ENCODE results near the gene PIAS4. TPM values are rescaled to one million over a fixed set of nuclear protein-coding genes. Genes with fewer than 3 reads are reported as not detected.
"Not testable (repeated sequence)": the region's sequence is repeated elsewhere in the genome, so short reads cannot be mapped to it uniquely, and the experiment has no call there.

PIAS4 gene
- total and polyA plus RNA-seq, 5 donors from 2014 or later = 4.1 to 25.4 (median 4.6) TPM

GRCh38 chr19:3998667-3999412, 8.7 kb upstream of the PIAS4 start:
- not testable (repeated sequence) for H3K4me1 ChIP-seq (ENCODE audit: control insufficient read depth, insufficient read depth, low read length, poor library complexity, severe bottlenecking); ATAC-seq (ENCODE audit: low read depth in 2 of 2); H3K4me3 ChIP-seq (ENCODE audit: low read depth, low read length); H3K4me3 Mint-ChIP-seq; H3K36me3 ChIP-seq (ENCODE audit: control insufficient read depth, insufficient read depth, low read length); H3K27ac ChIP-seq (ENCODE audit: insufficient read depth, low read length, poor library complexity, severe bottlenecking); H3K27ac Mint-ChIP-seq; H3K27me3 ChIP-seq (ENCODE audit: control insufficient read depth, insufficient read depth, low read length); DNase-seq; H3K4me1 Mint-ChIP-seq; H3K9me3 Mint-ChIP-seq; H3K27me3 Mint-ChIP-seq; H3K36me3 Mint-ChIP-seq; H3K9me3 ChIP-seq (ENCODE audit: control insufficient read depth in 2 of 2, low read length in 2 of 2)

GRCh38 chr19:4000798-4001197, 6.7 kb upstream of the PIAS4 start:
- H3K27ac ChIP-seq (ENCODE audit: insufficient read depth, low read length, poor library complexity, severe bottlenecking); DNase-seq; H3K36me3 ChIP-seq (ENCODE audit: control insufficient read depth, insufficient read depth, low read length); H3K27ac Mint-ChIP-seq; ATAC-seq (ENCODE audit: low read depth in 2 of 2); H3K4me3 ChIP-seq (ENCODE audit: low read depth, low read length); H3K27me3 Mint-ChIP-seq; H3K9me3 Mint-ChIP-seq; H3K9me3 ChIP-seq (ENCODE audit: control insufficient read depth in 2 of 2, low read length in 2 of 2); H3K36me3 Mint-ChIP-seq; H3K4me1 Mint-ChIP-seq; H3K4me3 Mint-ChIP-seq; H3K4me1 ChIP-seq (ENCODE audit: control insufficient read depth, insufficient read depth, low read length, poor library complexity, severe bottlenecking); H3K27me3 ChIP-seq (ENCODE audit: control insufficient read depth, insufficient read depth, low read length): not testable (repeated sequence)

DNA sequence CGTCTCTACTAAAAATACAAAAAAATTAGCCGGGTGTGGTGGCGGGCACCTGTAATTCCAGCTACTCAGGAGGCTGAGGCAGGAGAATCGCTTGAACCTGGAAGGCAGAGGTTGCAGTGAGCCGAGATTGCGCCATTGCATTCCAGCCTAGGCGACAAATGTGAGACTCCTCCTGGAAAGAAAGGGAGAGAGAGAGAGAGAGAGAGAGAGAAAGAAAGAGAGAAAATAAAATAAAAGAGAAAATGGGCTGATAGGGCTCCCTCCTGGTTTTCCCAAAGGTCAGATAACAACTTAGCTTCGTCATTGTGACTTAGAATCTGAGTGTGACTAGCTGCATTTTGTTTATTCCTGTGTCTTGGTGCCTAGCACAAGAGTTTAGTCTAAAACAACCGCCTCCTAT, 2.1 kb upstream of the PIAS4 start:
- not testable (repeated sequence) for H3K27me3 Mint-ChIP-seq; DNase-seq; H3K27ac Mint-ChIP-seq; H3K9me3 ChIP-seq (ENCODE audit: control insufficient read depth in 2 of 2, low read length in 2 of 2); ATAC-seq (ENCODE audit: low read depth in 2 of 2); H3K36me3 Mint-ChIP-seq; H3K27me3 ChIP-seq (ENCODE audit: control insufficient read depth, insufficient read depth, low read length); H3K9me3 Mint-ChIP-seq; H3K27ac ChIP-seq (ENCODE audit: insufficient read depth, low read length, poor library complexity, severe bottlenecking); H3K4me3 ChIP-seq (ENCODE audit: low read depth, low read length); H3K36me3 ChIP-seq (ENCODE audit: control insufficient read depth, insufficient read depth, low read length)
- Mint-ChIP-seq H3K4me3 (peak overlapping the region; percentile 67 to 91 (median 77)), H3K4me1 (peaks cover 0 to 28% (median 7%) of the 10 kb centered on the region in 4 donors)
- peaks cover 29% of the 10 kb centered on the region for H3K4me1 ChIP-seq (ENCODE audit: control insufficient read depth, insufficient read depth, low read length, poor library complexity, severe bottlenecking)

DNA sequence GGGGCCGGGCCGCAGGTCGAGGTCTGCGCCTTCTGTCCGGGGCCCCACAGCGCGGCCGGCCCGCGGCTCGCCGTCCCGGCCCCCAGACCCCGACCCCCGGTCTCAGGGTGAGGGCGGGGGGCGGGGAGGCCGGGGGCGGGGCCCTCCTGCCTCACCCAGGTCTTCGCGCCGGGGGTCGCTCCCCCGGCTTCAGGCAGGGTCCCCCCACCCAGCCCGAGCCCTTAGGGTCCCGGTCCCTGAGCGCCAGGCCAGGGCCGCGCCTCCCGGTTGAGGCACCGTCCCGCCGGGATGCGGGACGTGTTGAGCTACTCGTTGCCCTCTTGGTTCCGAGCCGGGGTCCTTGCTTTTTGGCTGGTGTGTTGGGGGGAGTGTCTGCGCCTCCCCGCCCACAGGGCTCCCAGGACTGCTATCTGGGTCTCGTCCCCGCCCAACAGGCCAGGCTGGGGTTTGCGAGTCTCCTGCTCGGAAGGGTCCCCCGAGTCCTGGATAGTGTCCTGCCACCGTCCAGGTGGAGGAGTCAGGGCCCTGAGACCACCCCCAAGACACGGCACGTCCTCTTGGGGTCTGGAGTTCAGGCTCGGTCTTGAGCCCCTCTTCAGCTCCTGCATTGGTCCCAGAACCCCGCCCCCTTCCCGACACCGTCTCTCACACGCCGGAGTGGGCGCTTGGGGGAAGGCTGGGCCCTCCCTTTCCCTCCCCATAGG, 452 bp downstream of the PIAS4 start:
- Histone ChIP-seq H3K36me3 (ENCODE audit: control insufficient read depth, insufficient read depth, low read length) (peaks cover 14% of the 10 kb centered on the region), H3K4me3 (ENCODE audit: low read depth, low read length) (peak overlapping the region; percentile 64), H3K4me1 (ENCODE audit: control insufficient read depth, insufficient read depth, low read length, poor library complexity, severe bottlenecking) (peaks cover 40% of the 10 kb centered on the region), H3K27me3 (ENCODE audit: control insufficient read depth, insufficient read depth, low read length) (no peaks in the 10 kb centered on the region), H3K27ac (ENCODE audit: insufficient read depth, low read length, poor library complexity, severe bottlenecking) (peak overlapping the region; percentile 33), H3K9me3 (ENCODE audit: control insufficient read depth in 2 of 2, low read length in 2 of 2) (no peaks in the 10 kb centered on the region)
- DNase-seq (peak in 2 of 3 donors; percentile 15 to 26), ATAC-seq (ENCODE audit: low read depth in 2 of 2) (peak in 1 of 2 donors; percentile 0)
- Mint-ChIP-seq H3K27me3 (no peaks in the 10 kb centered on the region), H3K9me3 (no peaks in the 10 kb centered on the region), H3K4me1 (peaks cover 0 to 42% (median 8%) of the 10 kb centered on the region in 4 donors), H3K4me3 (peak overlapping the region; percentile 89 to 95 (median 92)), H3K27ac (peak overlapping the region; percentile 83 to 93 (median 86)), H3K36me3 (peaks cover 3% of the 10 kb centered on the region)

DNA sequence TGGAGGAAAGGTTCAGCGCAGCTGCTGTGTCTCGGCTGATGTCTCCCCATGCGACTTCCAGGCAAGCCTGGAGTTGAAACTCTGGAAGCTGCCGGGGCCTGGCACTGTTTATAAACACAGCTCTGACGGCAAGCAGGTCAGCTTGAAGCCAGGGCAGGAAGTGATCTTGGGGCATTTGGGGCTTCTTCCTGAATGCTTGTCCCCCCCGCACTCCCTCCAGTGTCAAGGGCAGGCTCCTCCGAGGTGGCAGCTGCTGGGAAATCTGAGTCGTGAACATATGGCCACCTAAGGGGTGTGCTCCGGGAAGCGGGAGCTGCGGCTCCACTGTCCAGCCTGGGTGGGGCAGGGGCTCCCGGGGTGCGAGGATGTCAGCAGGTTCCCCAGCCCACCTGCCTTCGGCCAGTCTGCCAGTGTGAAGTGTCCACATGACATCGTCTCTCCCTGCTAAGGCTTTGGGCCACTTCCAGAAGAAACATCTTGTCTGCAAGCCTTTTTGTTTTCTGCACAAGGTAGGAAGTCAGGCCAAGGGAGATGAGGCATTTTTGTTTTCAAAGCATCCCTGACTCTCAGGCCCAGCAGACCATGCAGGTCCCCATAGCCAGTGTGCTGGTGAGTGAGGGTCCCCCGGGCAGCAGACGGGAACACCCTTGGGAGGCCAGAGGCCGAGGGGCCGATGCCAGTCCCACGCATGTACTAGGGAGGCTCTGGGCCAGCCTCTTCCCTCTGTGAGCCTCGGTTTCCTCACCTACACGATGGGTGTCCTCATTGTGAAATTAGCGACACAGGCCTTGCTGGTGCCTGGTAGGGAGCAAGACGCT, 2.7 kb downstream of the PIAS4 start:
- Mint-ChIP-seq H3K9me3 (no peaks in the 10 kb centered on the region), H3K4me1 (peaks cover 0 to 49% (median 8%) of the 10 kb centered on the region in 4 donors), H3K27ac (peak overlapping the region in 1 of 3 donors; percentile 43), H3K4me3 (peak overlapping the region; percentile 44 to 89 (median 72)), H3K36me3 (peaks cover 6% of the 10 kb centered on the region), H3K27me3 (no peaks in the 10 kb centered on the region)
- no peak for DNase-seq
- Histone ChIP-seq H3K27ac (ENCODE audit: insufficient read depth, low read length, poor library complexity, severe bottlenecking) (no peak overlapping the region), H3K27me3 (ENCODE audit: control insufficient read depth, insufficient read depth, low read length) (no peaks in the 10 kb centered on the region), H3K9me3 (ENCODE audit: control insufficient read depth in 2 of 2, low read length in 2 of 2) (no peaks in the 10 kb centered on the region), H3K4me1 (ENCODE audit: control insufficient read depth, insufficient read depth, low read length, poor library complexity, severe bottlenecking) (peaks cover 48% of the 10 kb centered on the region), H3K4me3 (ENCODE audit: low read depth, low read length) (no peak overlapping the region), H3K36me3 (ENCODE audit: control insufficient read depth, insufficient read depth, low read length) (peaks cover 28% of the 10 kb centered on the region)
- no peak for ATAC-seq (ENCODE audit: low read depth in 2 of 2)

GRCh38 chr19:4010808-4011110, 3.2 kb downstream of the PIAS4 start:
- H3K4me3 ChIP-seq (ENCODE audit: low read depth, low read length) = no peak overlapping the region
- H3K4me1 ChIP-seq (ENCODE audit: control insufficient read depth, insufficient read depth, low read length, poor library complexity, severe bottlenecking) = peaks cover 48% of the 10 kb centered on the region
- peaks cover 28% of the 10 kb centered on the region for H3K36me3 ChIP-seq (ENCODE audit: control insufficient read depth, insufficient read depth, low read length)
- Mint-ChIP-seq H3K4me1 (peaks cover 0 to 50% (median 8%) of the 10 kb centered on the region in 4 donors), H3K36me3 (peaks cover 6% of the 10 kb centered on the region), H3K9me3 (no peaks in the 10 kb centered on the region), H3K27ac (peak overlapping the region in 1 of 3 donors; percentile 43), H3K27me3 (no peaks in the 10 kb centered on the region), H3K4me3 (peak overlapping the region in 1 of 4 donors; percentile 89)
- ATAC-seq (ENCODE audit: low read depth in 2 of 2) (no peak), DNase-seq (no peak)
- H3K27me3 ChIP-seq (ENCODE audit: control insufficient read depth, insufficient read depth, low read length) = no peaks in the 10 kb centered on the region
- no peaks in the 10 kb centered on the region for H3K9me3 ChIP-seq (ENCODE audit: control insufficient read depth in 2 of 2, low read length in 2 of 2)
- no peak overlapping the region for H3K27ac ChIP-seq (ENCODE audit: insufficient read depth, low read length, poor library complexity, severe bottlenecking)

DNA sequence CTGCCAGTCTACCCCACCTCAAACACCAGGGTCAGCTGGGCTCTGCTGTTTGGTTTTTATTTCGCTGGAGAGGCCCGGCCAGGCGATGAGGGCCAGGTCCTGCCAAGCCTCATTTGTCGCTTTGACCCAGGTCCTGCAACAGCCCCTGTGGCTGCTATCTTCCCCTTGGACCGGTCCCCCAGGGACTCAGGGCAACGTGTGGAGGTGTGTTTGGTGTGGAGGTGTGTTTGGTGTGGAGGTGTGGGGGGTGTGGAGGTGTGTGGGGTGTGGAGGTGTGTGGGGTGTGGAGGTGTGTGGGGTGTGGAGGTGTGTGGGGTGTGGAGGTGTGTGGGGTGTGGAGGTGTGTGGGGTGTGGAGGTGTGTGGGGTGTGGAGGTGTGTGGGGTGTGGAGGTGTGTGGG, 3.9 kb downstream of the PIAS4 start:
- Histone ChIP-seq H3K36me3 (ENCODE audit: control insufficient read depth, insufficient read depth, low read length) (peaks cover 30% of the 10 kb centered on the region), H3K4me1 (ENCODE audit: control insufficient read depth, insufficient read depth, low read length, poor library complexity, severe bottlenecking) (peaks cover 48% of the 10 kb centered on the region)
- not testable (repeated sequence) for DNase-seq; H3K4me3 ChIP-seq (ENCODE audit: low read depth, low read length); H3K27me3 ChIP-seq (ENCODE audit: control insufficient read depth, insufficient read depth, low read length); H3K9me3 ChIP-seq (ENCODE audit: control insufficient read depth in 2 of 2, low read length in 2 of 2); H3K27me3 Mint-ChIP-seq; H3K36me3 Mint-ChIP-seq; H3K9me3 Mint-ChIP-seq; H3K27ac ChIP-seq (ENCODE audit: insufficient read depth, low read length, poor library complexity, severe bottlenecking); ATAC-seq (ENCODE audit: low read depth in 2 of 2)
- H3K27ac Mint-ChIP-seq = peak overlapping the region in 1 of 3 donors; percentile 26
- H3K4me3 Mint-ChIP-seq = peak overlapping the region in 2 of 4 donors; percentile 62 to 89
- peaks cover 0 to 54% (median 8%) of the 10 kb centered on the region in 4 donors for H3K4me1 Mint-ChIP-seq

Data from CD4-positive, CD25-positive, alpha-beta regulatory T cell (primary cell).